ENCODE measurements around the gene CCDC185.

CCDC185 gene

DNA sequence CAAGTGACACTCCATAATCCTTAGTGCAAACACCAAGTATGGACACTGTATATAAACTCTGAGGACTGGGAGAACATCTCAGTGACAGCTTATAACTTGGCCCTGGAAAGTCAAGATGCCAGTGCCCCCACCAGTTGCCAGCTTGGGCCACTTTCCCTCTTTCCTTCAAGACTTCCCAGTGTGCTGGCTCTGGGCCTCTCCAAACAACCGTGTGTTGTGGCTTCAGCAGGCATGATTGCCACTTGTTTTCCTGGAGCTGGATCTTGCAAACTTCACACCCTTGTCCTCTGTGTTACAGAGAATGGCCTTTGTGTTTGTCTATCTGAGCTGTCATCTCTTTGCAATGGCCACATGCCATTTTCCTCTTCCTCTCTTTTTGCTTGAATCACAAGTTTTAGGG, 37.0 kb downstream of the CCDC185 start:
- no peak for DNase-seq (ENCODE audit: low read depth in 2 of 2)

GRCh38 chr1:223437151-223437550, 43.9 kb downstream of the CCDC185 start:
- no peak for DNase-seq (ENCODE audit: low read depth in 2 of 2)

- no peak for DNase-seq (ENCODE audit: low read depth in 2 of 2)
Observed at GRCh38 chr1:223443397-223443796, 50.2 kb downstream of the CCDC185 start.

DNA sequence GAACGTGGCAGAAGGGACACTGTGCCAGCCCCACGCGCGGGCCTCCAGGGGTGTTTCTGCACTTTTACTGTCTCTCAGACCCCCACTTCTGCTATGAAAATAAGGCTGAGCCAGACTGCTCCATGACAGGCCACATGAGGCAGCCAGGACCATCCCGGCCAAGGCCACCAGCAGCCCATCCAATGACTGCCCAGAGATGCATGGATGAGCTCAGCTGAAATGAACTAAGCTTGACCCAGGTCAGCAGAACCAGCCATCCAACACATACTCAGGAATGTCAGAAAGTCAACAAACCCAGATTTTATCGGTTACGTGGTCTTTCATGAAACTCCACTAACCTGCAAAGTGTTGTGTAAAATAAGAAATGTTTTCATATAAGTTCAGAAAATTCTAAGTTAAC, 51.2 kb downstream of the CCDC185 start:
- DNase-seq (ENCODE audit: low read depth in 2 of 2): no peak
